NCI-H1417 treated with DMSO at 0.1 percent for 48 hours (cell line): ENCODE measurements around the gene ANAPC15.

Experiments
- DNase-seq: peaks from one replicate; lab custom pipeline; 2025; lab: John Stamatoyannopoulos, UW

ANAPC15 gene

GRCh38 chr11:72124046-72124445 is 11.6 kb upstream of the ANAPC15 start:
- no peak for DNase-seq

DNA sequence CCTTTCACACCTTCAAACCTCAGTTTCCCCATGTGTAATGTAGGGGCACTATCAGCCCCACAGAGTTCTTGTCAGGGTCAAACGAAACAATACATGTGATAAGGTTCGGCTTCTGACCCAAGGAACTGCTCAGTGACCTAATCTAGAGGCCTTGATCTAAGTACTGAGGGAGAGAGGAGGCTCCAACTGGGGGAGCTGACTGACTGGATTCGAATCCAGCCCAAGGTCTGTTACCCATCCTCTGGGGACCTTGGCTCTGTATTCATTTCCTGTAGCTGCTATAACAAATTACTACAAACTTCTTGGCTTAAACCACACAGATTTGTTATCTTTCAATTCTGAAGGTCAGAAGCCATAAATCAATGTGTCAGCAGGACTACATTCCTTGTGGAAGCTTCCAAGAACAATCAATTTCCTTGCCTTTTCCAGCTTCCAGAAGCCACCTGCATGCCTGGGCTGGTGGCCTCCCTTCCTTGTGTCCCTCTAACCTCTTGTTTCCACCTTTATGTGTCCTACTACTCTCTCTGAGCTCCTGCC is 10.7 kb upstream of the ANAPC15 start:
- no peak for DNase-seq

- no peak for DNase-seq
Observed at GRCh38 chr11:72122607-72123006, 10.1 kb upstream of the ANAPC15 start.

DNA sequence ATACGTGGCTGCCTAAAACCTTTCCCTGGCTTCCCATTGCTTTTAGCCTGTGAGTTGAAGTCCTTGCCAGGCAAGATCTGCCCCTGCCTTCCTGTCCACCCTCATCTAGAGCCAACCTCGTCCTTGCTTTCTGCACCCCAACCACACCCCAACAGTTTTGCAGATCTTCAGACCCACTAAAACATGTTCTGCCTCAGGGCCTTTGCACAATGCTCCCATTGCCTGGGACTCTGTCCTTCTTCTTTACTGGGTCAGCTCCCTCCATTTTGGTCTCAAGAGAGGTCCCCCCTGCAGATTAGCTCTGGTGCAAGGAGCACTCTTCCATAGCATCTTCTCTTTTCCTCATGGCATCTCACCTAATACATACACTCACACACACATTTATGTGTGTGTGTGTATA is 8.4 kb upstream of the ANAPC15 start:
- no peak for DNase-seq

- no peak for DNase-seq
Observed at GRCh38 chr11:72119198-72119597, 6.7 kb upstream of the ANAPC15 start.

- DNase-seq = no peak
Observed at GRCh38 chr11:72116019-72116755, 3.7 kb upstream of the ANAPC15 start.

DNA sequence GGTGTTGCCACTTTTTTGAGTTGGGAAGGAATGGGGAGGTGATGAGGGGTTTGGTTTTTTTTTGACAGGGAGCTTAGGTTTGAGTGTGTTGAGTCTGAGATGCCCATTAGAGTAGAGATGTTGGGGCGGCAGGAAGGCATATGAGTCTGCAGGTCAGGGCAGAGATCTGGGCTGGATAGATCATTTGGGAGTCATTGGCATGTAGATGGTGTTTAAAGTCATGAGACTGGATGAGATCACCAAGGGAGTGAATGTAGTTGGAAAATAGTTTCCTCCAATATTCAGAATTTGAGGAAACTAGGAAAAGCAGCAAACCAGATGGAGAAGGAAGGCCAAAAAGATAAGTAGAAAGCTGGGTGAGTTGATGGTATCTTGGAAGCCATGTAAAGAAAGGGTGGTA is 2.1 kb upstream of the ANAPC15 start:
- DNase-seq = no peak

- DNase-seq = peak; percentile 56
Observed at GRCh38 chr11:72112978-72113808, 698 bp upstream of the ANAPC15 start.

DNA sequence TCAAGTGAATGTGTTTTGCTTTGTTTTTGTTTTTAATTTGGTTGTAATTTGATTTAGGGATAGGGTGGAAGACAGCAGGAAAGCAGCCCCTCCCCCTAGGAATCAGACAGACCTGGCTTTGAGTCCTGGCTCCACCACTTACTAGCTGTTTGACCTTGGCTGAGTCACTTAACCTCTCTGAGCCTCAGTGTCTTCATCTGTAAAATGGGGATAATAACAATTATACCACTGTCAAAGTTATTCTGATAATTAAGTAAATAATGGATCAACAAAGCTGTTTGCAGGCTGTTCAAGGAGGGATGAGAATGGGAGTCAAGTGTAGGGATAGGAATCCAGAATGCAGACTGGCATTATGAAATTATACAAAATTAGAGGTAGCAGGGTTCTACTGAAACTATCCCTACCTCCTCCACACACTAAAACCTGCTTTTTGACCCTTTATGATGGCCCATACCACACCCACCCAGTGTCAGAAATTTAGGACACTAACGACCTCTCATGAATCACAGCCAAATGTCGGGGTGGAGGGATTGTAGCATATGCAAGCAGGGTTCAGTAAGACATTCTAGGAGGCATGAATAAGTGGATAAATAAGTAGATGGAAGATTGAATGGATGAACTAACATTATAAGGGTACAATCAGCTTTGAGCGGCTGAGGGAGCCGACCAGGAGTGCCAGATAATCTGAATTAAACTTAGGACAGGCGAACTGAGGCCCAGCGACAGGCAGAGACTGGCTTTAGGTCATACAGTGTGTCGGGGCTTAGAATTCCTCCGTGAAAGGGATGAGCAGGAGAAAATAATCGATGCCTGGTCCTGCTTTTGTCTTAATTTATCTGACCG is 974 bp downstream of the ANAPC15 start:
- no peak for DNase-seq

DNA sequence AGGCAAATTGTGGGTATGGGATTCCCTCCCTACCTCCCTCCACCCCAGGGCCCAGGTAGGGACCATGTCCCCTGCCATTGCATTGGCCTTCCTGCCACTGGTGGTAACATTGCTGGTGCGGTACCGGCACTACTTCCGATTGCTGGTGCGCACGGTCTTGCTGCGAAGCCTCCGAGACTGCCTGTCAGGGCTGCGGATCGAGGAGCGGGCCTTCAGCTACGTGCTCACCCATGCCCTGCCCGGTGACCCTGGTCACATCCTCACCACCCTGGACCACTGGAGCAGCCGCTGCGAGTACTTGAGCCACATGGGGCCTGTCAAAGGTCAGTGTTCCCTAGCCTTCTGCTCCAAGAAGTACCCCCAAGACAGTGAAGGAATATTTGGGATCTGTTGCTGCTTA is 6.6 kb downstream of the ANAPC15 start, which contains the start of gene TOMT:
Gene TOMT (plus strand): TSS at position 37 of the 400 bp plus-strand sequence. CDS start 28 bp downstream, at position 65.
- no peak for DNase-seq

DNA sequence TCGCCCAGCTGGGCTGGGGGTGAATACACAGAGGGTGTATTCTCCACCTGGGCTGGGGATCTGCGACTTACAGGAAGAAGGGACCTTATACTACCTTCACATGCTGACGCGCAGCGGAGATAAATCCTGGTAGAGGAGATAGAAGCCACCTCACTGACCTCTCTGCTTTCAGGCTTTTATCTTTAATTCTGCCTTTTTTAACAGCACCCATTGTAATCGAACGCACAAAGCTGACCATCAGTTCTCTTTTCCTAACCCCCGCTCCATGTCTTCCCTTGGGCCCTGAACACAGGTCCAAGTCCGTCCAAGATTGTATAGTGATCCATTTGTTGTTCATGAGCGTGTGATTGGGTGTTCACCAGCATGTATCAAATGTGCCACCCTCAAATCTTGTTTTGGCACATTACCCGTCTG is 8.7 kb downstream of the ANAPC15 start:
- no peak for DNase-seq

DNA sequence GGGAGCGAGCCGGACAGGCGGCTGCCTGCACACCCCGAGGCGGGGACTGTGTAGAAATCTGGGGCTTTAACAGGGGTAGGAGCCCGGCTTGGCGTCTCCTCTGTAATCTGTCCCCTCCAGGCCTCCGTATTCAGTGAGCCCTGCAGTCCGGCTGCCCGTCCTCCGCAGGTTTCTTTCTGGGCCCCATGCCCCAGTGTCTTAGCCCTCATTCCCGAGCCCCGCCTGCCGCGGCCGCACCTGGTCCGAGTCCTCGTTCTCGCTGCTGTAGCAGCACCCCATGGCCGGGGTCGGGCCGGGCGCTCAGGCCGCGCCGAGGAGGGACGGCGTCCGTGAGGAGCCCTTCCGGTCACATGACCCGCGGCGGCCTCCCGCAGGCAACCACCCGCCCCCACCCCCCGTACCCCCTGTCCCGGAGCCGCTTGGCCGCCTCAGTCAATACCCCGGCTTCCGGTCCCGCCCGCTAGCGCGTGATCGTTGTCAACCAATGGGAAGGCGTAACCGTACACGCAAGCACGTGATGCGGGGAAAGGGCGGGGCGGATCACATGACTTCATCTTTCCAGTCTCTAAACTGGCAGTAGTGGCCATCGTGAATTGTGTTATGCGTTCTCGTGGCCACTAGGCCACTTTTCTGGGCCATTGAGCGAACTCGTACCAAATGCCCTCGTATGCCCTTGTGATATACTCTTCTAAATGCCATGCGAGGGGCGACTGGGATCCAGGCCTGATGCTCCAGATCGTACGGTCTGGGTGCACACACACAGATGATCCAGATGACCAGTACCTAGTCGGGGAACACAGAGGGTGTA is 9.3 kb downstream of the ANAPC15 start, which contains the start of gene LAMTOR1:
Gene LAMTOR1 (minus strand): TSS at position 352 of the 808 bp plus-strand sequence. CDS start 73 bp downstream, at position 279.
- DNase-seq = peak; percentile 94

GRCh38 chr11:72102631-72102945 is 9.9 kb downstream of the ANAPC15 start:
- DNase-seq = no peak

DNA sequence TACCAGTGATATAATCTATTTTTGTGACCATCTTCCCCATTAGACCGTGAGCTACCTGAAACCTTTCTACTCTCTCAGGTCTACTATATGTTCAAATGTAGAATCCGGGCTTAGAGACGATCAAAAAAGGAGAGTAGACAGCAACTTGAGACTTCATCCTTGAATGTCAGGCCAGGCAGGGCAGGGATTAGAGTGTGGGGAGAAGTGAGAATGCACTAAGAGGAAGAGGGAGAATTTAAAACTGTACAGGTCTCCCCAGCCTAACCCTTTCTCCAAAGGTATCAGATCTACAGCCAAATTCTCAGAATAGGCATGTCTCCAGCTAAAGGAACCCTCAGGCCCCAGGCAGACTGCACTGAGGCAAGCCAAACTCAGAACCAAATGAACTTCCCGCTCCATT is 10.3 kb downstream of the ANAPC15 start:
- DNase-seq = no peak

DNA sequence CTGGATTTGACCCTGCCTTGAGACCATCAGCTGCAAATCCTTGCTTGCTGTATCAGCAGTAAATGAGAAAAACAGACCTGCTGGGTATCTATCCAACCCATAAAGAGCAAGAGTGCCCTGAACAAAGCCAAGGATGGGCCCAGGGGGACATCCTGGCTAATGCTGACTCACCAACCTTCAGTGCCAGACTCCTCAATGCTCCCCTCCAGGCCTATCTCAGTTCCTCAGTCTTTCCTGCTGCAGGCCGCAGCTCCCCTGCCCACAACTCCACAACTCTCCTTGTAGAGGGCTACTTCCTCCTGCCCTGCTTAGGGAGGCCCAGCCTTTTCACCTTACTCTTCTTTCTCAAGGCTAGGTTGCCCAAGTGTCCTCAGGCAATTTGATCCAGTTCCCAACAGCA is 12.0 kb downstream of the ANAPC15 start:
- DNase-seq = no peak

DNA sequence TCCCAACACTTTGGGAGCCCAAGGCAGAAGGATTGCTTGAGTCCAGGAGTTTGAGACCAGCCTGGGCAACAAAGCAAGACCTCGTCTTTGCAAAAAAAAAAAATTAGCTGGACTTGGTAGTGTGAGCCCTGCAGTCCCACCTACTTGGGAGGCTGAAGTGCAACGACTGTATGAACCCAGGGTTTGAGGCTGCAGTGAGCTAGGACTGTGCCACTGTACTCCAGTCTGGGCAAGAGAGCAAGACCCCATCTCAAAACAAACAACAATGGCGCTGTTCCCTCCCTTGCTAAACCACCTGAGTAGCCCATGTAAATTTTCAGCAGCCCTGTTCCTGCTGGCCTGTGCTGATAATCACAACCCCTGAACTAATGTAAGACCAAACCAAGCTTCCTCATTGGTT is 12.5 kb downstream of the ANAPC15 start:
- no peak for DNase-seq

GRCh38 chr11:72098741-72099140 is 13.8 kb downstream of the ANAPC15 start:
- DNase-seq = no peak

DNA sequence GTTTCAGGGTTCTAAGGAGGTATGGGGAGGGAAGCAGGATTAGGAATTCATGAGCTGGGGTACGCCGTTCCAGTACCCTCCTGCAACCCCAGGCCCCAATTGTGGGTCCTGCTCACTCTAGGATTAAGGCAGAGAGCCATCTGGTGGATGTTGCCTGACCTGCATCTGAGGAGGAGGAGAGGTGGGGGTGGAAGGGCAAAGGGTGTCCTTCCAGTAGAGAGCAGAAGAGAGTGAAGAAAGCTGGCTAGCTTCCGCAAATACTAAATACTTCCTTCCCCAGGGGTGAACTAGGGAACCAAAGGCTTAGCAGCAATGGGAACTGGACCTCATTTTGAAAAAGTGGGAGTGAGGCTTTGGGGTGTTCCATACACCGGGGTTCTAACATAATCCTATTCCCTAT is 21.2 kb downstream of the ANAPC15 start:
- DNase-seq = no peak

DNA sequence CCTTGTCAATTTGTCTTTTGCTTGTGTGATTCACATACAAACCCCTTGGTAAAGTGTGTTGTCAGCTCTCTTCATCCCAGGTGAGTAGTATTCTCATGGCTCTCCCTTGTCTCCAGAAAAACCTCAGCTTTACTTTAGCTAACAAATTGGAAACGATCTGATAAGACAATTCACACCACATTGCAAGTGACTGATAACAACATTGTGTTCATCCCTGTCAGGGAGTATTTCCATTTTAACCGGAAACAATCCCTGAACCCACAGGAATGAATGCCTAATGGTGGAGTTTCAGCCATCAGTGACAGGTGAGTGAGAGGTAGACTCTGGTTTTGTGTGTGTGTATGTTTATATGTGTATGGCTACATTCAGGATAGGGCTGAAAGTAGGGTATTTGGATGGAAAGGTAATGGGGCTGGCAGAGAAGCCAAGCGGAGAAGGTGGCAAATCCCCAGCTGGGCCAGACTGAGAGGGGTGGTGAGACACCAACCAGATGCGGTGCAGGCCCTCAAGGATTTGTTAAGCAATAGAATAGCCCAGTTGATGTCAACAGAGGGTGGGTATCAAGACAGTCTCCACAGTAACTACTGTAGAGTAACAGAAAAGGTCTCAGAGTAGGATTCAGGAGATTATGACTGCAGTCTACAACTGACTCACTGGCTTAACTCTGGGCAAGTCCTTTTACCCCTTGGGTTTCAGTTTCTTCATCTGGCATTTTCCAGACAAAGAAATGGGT is 24.3 kb downstream of the ANAPC15 start:
- no peak for DNase-seq

- no peak for DNase-seq
Observed at GRCh38 chr11:72085621-72086351, 26.7 kb downstream of the ANAPC15 start.
